GM12801 (cell line): Measurements from ENCODE around the gene RAB27B.

Experiments
- TF ChIP-seq, protein P1 (sequence below): IDR thresholded peaks from one replicate; pipeline ENCODE4 v1.5.1; 2011; ENCODE audit warnings: control low read depth; ENCODE audit not compliant: insufficient read length; ENCODE audit errors: extremely low read depth

RAB27B gene

GRCh38 chr18:54822872-54823845 is 5.1 kb upstream of the RAB27B start:
- TF ChIP-seq, protein P1, sequence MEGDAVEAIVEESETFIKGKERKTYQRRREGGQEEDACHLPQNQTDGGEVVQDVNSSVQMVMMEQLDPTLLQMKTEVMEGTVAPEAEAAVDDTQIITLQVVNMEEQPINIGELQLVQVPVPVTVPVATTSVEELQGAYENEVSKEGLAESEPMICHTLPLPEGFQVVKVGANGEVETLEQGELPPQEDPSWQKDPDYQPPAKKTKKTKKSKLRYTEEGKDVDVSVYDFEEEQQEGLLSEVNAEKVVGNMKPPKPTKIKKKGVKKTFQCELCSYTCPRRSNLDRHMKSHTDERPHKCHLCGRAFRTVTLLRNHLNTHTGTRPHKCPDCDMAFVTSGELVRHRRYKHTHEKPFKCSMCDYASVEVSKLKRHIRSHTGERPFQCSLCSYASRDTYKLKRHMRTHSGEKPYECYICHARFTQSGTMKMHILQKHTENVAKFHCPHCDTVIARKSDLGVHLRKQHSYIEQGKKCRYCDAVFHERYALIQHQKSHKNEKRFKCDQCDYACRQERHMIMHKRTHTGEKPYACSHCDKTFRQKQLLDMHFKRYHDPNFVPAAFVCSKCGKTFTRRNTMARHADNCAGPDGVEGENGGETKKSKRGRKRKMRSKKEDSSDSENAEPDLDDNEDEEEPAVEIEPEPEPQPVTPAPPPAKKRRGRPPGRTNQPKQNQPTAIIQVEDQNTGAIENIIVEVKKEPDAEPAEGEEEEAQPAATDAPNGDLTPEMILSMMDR: no peak

DNA sequence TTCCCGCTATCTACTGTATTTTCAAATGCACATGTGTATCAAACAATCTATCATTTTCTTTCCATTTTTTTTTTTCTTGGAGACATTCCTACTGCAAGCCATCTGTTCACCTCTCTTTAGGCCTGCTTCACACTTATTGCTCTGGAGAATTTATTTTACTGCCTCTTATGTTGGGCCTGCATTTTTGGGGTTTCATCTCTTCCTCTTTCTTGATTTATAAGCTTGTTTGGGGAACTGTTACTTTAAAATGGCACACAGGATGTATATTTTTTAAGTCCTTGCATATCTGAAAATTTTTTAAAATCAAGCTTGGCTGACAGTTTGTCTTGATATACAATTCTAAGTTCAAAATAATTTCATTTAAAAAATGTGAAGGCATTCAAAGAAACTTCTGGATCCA is 3.5 kb upstream of the RAB27B start:
- TF ChIP-seq, protein P1: no peak

DNA sequence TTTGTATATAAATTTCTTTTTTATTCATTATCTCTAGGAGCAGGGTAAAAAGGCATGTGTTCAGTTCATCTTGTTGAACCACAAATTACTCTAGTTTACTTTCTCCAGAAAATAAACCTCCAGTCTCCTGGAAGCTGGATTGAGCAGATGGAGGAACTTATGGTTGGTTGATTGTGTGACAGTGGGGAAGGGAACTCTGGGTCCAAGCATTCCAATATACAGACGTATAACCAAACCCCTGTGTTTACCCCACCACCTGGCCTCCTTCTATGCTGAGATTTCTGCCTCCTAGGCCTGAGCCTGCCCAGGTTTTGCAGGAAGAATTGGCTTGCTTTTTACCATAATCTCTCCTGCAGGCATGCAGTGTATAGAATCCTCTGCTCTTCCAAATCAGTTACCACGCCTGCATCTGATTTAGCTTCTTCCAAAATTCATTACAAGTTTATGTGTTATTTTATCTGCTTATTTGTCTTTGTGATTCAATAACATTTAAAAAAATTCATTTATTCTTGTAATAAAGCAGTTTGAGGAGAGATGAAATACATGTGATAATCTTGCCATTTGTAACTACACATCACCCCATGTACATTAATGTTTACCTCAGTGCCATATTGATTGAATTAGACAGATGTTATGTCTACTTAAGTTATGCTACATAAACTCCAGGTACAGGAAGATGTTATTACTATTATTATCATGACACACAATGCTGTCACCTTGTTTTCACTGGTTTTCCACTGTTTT is 2.5 kb upstream of the RAB27B start:
- TF ChIP-seq, protein P1: no peak

- TF ChIP-seq, protein P1: no peak
These were observed 709 bp downstream of the RAB27B start for GRCh38 chr18:54828986-54829385.

DNA sequence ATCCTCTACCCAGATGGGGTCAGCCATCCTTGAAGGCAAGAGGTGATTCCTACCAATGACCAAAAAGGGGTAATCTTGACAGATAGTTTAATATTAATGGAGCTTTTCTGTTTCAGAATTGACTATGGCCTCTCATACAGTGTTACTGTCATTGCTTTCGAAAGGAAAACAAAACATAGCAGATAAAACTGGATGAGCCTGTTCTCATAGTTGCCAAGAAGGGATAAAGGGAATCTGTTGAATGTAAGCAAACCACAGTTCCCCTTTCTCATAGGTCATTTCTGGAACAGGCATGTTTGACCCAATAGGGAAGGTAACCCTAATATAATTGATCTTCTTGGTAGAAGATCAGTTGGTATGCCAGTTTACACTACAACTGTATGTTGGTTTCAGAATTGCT is 1.6 kb downstream of the RAB27B start:
- TF ChIP-seq, protein P1: no peak

DNA sequence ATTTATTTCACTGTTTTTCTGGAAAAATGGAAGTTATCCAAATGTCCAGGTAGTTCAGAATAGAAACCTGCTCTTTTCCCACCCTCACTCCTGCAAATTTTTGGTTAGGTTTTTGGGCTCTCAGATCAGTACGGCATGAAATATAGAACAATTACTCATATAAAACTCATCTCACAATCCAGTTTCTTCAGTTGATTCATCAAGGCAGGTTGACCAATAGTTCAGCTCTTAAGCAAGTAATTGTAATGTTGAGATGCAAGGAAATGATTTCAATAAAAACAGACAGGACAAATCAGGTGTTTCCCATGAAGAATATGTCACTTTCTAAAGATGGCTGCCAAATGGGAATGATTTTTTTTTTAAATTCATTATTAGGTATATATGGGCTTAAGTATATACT is 2.0 kb downstream of the RAB27B start:
- TF ChIP-seq, protein P1: no peak

GRCh38 chr18:54830866-54831265 is 2.6 kb downstream of the RAB27B start:
- TF ChIP-seq, protein P1: no peak
